Caco-2 (cell line): ENCODE measurements around the gene ZNF341. TPM values are rescaled to one million over a fixed set of nuclear protein-coding genes. Genes with fewer than 3 reads are reported as not detected.
A peak's percentile ranks its signal among the peaks of the same experiment; 100 is the strongest.

Experiments used
- BruUV-seq: library from RNA; stranded (reverse); fragments of 400-500 nt; replicated peaks from 2 replicates; lab custom pipeline; 2021; lab: Mats Ljungman, UMichigan
- CTCF ChIA-PET: fragments of 300-600 bp; sonication (Branson Sonifier 250); formaldehyde crosslinking; loops from one replicate; lab custom pipeline; 2022; ENCODE audit warnings: antibody characterized with exemption; lab: Charles Lee
- POLR2A ChIA-PET: fragments of 300-600 bp; sonication (Branson Sonifier 250); formaldehyde crosslinking; loops from one replicate; lab custom pipeline; 2022; ENCODE audit warnings: antibody characterized with exemption; lab: Charles Lee
- DNase-seq, 2 experiments: peaks; one replicate each; pipeline versions ENCODE4 v3.0.0 to v3.0.0-alpha.2; 2020 to 2022
- H3K27me3 ChIP-seq: replicated peaks from 2 replicates; pipeline ENCODE4 v1.6.0; 2011; ENCODE audit warnings: low read length; ENCODE audit not compliant: control insufficient read depth, insufficient read depth
- H3K36me3 ChIP-seq: 2 replicates; pipeline ENCODE4 v1.5.1; 2011; ENCODE audit warnings: low read length; ENCODE audit not compliant: control insufficient read depth, insufficient read depth
- H3K4me1 ChIP-seq: fragments of 250-450 bp; sonication (Bioruptor Pico); 2 replicates; pipeline ENCODE4 v1.5.1; 2020; ENCODE audit warnings: mild to moderate bottlenecking
- H3K4me3 ChIP-seq: 2 replicates; pipeline ENCODE4 v1.5.1; 2011; ENCODE audit warnings: low read depth, mild to moderate bottlenecking, control low read depth, low read length
- H3K9me3 ChIP-seq: fragments of 250-450 bp; sonication (Bioruptor Pico); 2 replicates; pipeline ENCODE4 v1.5.1; 2020; ENCODE audit warnings: mild to moderate bottlenecking, moderate library complexity
- H3K27ac Mint-ChIP-seq: one replicate; pipeline ENCODE4 v1.8.0; 2022; ENCODE audit warnings: mixed read lengths; ENCODE audit not compliant: unreplicated experiment
- H3K27me3 Mint-ChIP-seq: one replicate; pipeline ENCODE4 v1.8.0; 2022; ENCODE audit warnings: mixed read lengths; ENCODE audit not compliant: insufficient read depth, unreplicated experiment
- H3K36me3 Mint-ChIP-seq: one replicate; pipeline ENCODE4 v1.8.0; 2022; ENCODE audit warnings: mild to moderate bottlenecking, mixed read lengths; ENCODE audit not compliant: insufficient read depth, unreplicated experiment
- H3K4me1 Mint-ChIP-seq: one replicate; pipeline ENCODE4 v1.8.0; 2022; ENCODE audit warnings: low read depth, mixed read lengths; ENCODE audit not compliant: unreplicated experiment
- H3K4me3 Mint-ChIP-seq: one replicate; pipeline ENCODE4 v1.8.0; 2022; ENCODE audit warnings: mild to moderate bottlenecking, moderate library complexity, mixed read lengths; ENCODE audit not compliant: unreplicated experiment
- H3K9me3 Mint-ChIP-seq: one replicate; pipeline ENCODE4 v1.8.0; 2022; ENCODE audit warnings: mixed read lengths; ENCODE audit not compliant: unreplicated experiment
- intact Hi-C: fragments of 100-400 bp; cut with micrococcal nuclease; formaldehyde crosslinking; loops from one replicate; pipeline ENCODE4 v1.10.0; 2022; ENCODE audit not compliant: unreplicated experiment
- total RNA-seq: library from RNA; stranded (reverse); gene quantifications from 2 replicates; pipeline ENCODE4 v1.2.3, GENCODE V29; 2022
- TF ChIP-seq, protein P1 (sequence below), 2 experiments: fragments of 200-600 bp in 1 of 2; IDR thresholded peaks; 1 replicate in 1 of 2; 2 replicates in 1 of 2; pipeline versions ENCODE4 v1.5.1 to v1.8.0; 2011 to 2022; ENCODE audit warnings: antibody characterized with exemption in 1 of 2, control low read depth in 1 of 2, inconsistent platforms in 1 of 2, low read depth in 1 of 2, low read length in 1 of 2, mild to moderate bottlenecking in 1 of 2, moderate library complexity in 1 of 2; ENCODE audit not compliant: insufficient read depth in 1 of 2, severe bottlenecking in 1 of 2, unreplicated experiment in 1 of 2

The ZNF341 gene
- total RNA-seq, 1 experiment from 2014 or later = 2.9 TPM

DNA sequence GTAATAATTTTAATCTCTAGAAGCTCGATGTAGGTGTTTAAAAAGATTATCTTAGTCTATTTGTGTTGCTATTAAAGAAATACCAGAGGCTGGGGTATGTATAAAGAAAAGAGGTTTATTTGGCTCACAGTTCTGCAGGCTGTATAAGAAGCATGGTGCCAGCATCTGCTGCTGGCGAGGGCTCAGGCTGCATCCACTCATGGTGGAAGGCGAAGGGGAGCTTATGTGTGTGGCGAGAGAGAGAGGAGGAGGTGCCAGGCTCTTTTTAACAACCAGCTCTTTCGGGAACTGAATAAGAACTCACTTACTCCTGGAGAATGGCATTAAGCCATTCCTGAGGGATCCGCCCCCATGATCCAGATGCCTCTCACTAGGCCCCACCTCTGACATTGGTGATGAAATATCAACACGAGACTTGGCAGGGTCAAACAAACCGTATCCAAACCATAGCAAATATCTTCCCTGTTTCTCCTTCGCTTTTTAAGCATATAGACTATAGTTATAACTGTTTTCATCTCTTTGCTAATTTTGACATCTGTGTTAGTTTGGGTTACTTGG is 103.9 kb downstream of the ZNF341 start:
- ChIA-PET POLR2A (no interaction called here), CTCF (interaction anchor here (0.7 to 1.9 kb wide), 2 partner anchors 8 to 53 kb away, joined by 3 to 7 read pairs; no protein-coding TSS in a partner anchor)
- Mint-ChIP-seq H3K4me1 (peaks cover 36% of the 10 kb centered on the region), H3K27me3 (no peaks in the 10 kb centered on the region), H3K4me3 (no peak overlapping the region), H3K36me3 (peaks cover 28% of the 10 kb centered on the region), H3K27ac (no peak overlapping the region), H3K9me3 (no peaks in the 10 kb centered on the region)
- no TSS peak for BruUV-seq
- Histone ChIP-seq H3K4me3 (no peak overlapping the region), H3K4me1 (peaks cover 15% of the 10 kb centered on the region), H3K27me3 (no peaks in the 10 kb centered on the region), H3K9me3 (no peaks in the 10 kb centered on the region), H3K36me3 (peaks cover 2% of the 10 kb centered on the region)
- no peak for DNase-seq
- TF ChIP-seq, protein P1, sequence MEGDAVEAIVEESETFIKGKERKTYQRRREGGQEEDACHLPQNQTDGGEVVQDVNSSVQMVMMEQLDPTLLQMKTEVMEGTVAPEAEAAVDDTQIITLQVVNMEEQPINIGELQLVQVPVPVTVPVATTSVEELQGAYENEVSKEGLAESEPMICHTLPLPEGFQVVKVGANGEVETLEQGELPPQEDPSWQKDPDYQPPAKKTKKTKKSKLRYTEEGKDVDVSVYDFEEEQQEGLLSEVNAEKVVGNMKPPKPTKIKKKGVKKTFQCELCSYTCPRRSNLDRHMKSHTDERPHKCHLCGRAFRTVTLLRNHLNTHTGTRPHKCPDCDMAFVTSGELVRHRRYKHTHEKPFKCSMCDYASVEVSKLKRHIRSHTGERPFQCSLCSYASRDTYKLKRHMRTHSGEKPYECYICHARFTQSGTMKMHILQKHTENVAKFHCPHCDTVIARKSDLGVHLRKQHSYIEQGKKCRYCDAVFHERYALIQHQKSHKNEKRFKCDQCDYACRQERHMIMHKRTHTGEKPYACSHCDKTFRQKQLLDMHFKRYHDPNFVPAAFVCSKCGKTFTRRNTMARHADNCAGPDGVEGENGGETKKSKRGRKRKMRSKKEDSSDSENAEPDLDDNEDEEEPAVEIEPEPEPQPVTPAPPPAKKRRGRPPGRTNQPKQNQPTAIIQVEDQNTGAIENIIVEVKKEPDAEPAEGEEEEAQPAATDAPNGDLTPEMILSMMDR (IDR thresholded peaks at IDR 0.05; ENCODE audit: insufficient read depth in 1 of 2, low read depth in 1 of 2, low read length in 1 of 2, severe bottlenecking in 1 of 2, unreplicated experiment in 1 of 2) = no peak
- intact Hi-C loops = no loop called here

DNA sequence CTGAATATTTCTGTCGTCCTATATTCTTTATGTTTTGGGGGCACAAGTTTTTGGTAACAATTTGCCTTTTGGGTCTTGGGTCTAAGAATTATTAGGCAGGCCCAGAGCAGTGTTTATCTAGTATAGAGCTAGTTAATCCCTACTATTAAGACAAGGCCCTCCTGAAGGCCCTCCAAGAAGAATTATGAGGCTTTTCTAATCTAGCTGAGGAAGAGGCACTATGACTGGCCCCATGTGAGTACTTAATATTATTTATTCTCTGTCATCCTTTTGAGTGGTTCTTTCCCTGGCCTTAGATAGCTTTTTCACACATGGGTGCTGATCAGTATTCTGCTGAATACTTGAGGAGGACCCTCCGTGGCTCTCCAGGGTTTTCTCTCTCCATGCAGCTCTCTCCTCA is 104.5 kb downstream of the ZNF341 start:
- H3K9me3 Mint-ChIP-seq = no peaks in the 10 kb centered on the region
- TF ChIP-seq, protein P1 (IDR thresholded peaks at IDR 0.05; ENCODE audit: insufficient read depth in 1 of 2, low read depth in 1 of 2, low read length in 1 of 2, severe bottlenecking in 1 of 2, unreplicated experiment in 1 of 2) = no peak
- H3K36me3 ChIP-seq = peaks cover 2% of the 10 kb centered on the region
- H3K4me3 Mint-ChIP-seq = no peak overlapping the region
- H3K9me3 ChIP-seq = no peaks in the 10 kb centered on the region
- H3K27me3 ChIP-seq = no peaks in the 10 kb centered on the region
- no peak for DNase-seq
- H3K27me3 Mint-ChIP-seq = no peaks in the 10 kb centered on the region
- BruUV-seq = no TSS peak
- no peak overlapping the region for H3K27ac Mint-ChIP-seq
- ChIA-PET POLR2A (no interaction called here), CTCF (interaction anchor here (0.7 to 1.9 kb wide), 2 partner anchors 9 to 52 kb away, joined by 3 to 7 read pairs; no protein-coding TSS in a partner anchor)
- H3K4me1 Mint-ChIP-seq = peaks cover 37% of the 10 kb centered on the region
- intact Hi-C loops = no loop called here
- H3K36me3 Mint-ChIP-seq = peaks cover 28% of the 10 kb centered on the region
- no peak overlapping the region for H3K4me3 ChIP-seq
- peaks cover 15% of the 10 kb centered on the region for H3K4me1 ChIP-seq

DNA sequence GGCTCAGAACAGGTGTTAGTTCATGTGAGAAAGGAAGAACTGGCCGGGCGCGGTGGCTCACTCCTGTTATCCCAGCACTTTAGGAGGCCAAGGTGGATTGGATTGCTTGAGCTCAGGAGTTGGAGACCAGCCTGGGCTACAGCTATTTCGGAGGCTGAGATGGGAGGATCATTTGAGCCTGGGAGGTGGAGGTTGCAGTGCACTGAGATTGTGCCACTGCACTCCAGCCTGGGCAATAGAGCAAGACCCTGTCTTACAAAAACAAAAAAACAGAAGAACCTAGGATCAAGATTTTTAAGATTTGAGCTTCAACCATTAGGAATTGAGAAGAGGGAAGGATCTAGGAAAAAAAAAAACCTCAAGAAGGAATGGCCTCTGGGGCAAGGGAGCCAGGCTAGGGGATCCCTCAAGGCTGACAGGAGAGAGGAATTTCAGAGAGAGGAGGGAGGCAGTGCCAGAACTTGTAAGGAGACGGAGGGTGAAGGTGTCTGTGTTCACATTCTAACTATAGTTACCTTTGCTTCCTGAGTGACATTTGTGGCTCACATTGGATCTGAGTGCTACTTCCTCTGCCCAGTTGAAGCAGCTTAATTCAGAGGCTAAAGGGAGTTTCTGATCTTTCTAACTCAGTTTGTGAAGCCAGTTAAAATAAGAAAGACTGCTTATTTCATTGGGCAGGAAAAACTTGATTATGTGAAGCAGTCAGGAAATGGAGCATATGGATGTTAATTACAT is 105.5 kb downstream of the ZNF341 start:
- no peaks in the 10 kb centered on the region for H3K9me3 Mint-ChIP-seq
- Histone ChIP-seq H3K9me3 (no peaks in the 10 kb centered on the region), H3K4me3 (no peak overlapping the region), H3K36me3 (no peaks in the 10 kb centered on the region; the same call in 1 of the 2 replicates), H3K27me3 (no peaks in the 10 kb centered on the region), H3K4me1 (peaks cover 15% of the 10 kb centered on the region)
- H3K36me3 Mint-ChIP-seq = peaks cover 28% of the 10 kb centered on the region
- ChIA-PET POLR2A (no interaction called here), CTCF (interaction anchor here (0.7 to 1.9 kb wide), 2 partner anchors 10 kb away, joined by 3 to 7 read pairs; no protein-coding TSS in a partner anchor)
- BruUV-seq = no TSS peak
- TF ChIP-seq, protein P1 (IDR thresholded peaks at IDR 0.05; ENCODE audit: insufficient read depth in 1 of 2, low read depth in 1 of 2, low read length in 1 of 2, severe bottlenecking in 1 of 2, unreplicated experiment in 1 of 2) = no peak
- H3K27me3 Mint-ChIP-seq = no peaks in the 10 kb centered on the region
- no peak for DNase-seq
- H3K4me3 Mint-ChIP-seq = no peak overlapping the region
- peaks cover 37% of the 10 kb centered on the region for H3K4me1 Mint-ChIP-seq
- intact Hi-C loops = no loop called here
- peak overlapping the region; percentile 10 for H3K27ac Mint-ChIP-seq
